CD4-positive, CD25-positive, alpha-beta regulatory T cell (primary cell): ENCODE measurements around the gene SYNJ1. TPM values are rescaled to one million over a fixed set of nuclear protein-coding genes. Genes with fewer than 3 reads are reported as not detected.

Experiments used
- ATAC-seq, 2 donors: fragments of 150-1000 bp; cut with Tn5 transposase; one replicate each; pipeline ENCODE4 v1.10.0; 2021; ENCODE audit warnings: low read depth in 2 of 2, moderate number of reproducible peaks in 2 of 2, moderate library complexity in 1 of 2
- DNase-seq, 3 donors: peaks; one replicate each; pipeline versions ENCODE4 v3.0.0 to v3.0.0-alpha.2; 2012 to 2022; ENCODE audit warnings: mixed read lengths in 1 of 3
- H3K27ac ChIP-seq: one replicate; pipeline ENCODE4 v1.7.0; 2013; ENCODE audit warnings: mild to moderate bottlenecking, low read length; ENCODE audit not compliant: insufficient read depth, poor library complexity, severe bottlenecking
- H3K27me3 ChIP-seq: one replicate; pipeline ENCODE4 v1.7.0; 2013; ENCODE audit warnings: low read length; ENCODE audit not compliant: control insufficient read depth, insufficient read depth
- H3K36me3 ChIP-seq: one replicate; pipeline ENCODE4 v1.7.0; 2013; ENCODE audit warnings: mild to moderate bottlenecking, low read length, moderate library complexity; ENCODE audit not compliant: control insufficient read depth, insufficient read depth
- H3K4me1 ChIP-seq: 2 replicates; pipeline ENCODE4 v1.7.0; 2013; ENCODE audit warnings: mild to moderate bottlenecking, low read length; ENCODE audit not compliant: insufficient read depth, control insufficient read depth, poor library complexity, severe bottlenecking
- H3K4me3 ChIP-seq: one replicate; pipeline ENCODE4 v1.7.0; 2013; ENCODE audit warnings: low read depth, mild to moderate bottlenecking, low read length, moderate library complexity
- H3K9me3 ChIP-seq, 2 experiments: 1 replicate in 1 of 2; 2 replicates in 1 of 2; pipeline ENCODE4 v1.7.0; 2013; ENCODE audit warnings: low read length in 2 of 2, mild to moderate bottlenecking in 1 of 2, moderate library complexity in 1 of 2; ENCODE audit not compliant: control insufficient read depth in 2 of 2
- H3K27ac Mint-ChIP-seq, 3 donors: one replicate each; pipeline ENCODE4 v1.8.0; 2020 to 2022; ENCODE audit warnings: mild to moderate bottlenecking in 3 of 3, mixed read lengths in 3 of 3, moderate library complexity in 2 of 3
- H3K27me3 Mint-ChIP-seq: one replicate; pipeline ENCODE4 v1.8.0; 2022; ENCODE audit warnings: mild to moderate bottlenecking, mixed read lengths
- H3K36me3 Mint-ChIP-seq: one replicate; pipeline ENCODE4 v1.8.0; 2020; ENCODE audit warnings: mixed read lengths
- H3K4me1 Mint-ChIP-seq, 4 donors: one replicate each; pipeline ENCODE4 v1.8.0; 2020 to 2022; ENCODE audit warnings: mixed read lengths in 4 of 4, mild to moderate bottlenecking in 1 of 4
- H3K4me3 Mint-ChIP-seq, 4 donors: one replicate each; pipeline ENCODE4 v1.8.0; 2020 to 2022; ENCODE audit warnings: mild to moderate bottlenecking in 4 of 4, mixed read lengths in 4 of 4, moderate library complexity in 3 of 4
- H3K9me3 Mint-ChIP-seq, 7 donors: one replicate each; pipeline ENCODE4 v1.8.0; 2020 to 2022; ENCODE audit warnings: mixed read lengths in 7 of 7, mild to moderate bottlenecking in 3 of 7, moderate library complexity in 2 of 7
- polyA plus RNA-seq, 4 donors: library from polyadenylated mRNA; unstranded; fragments of 300-500 nt; fragmentation: Illumina TruSeq; gene quantifications; one replicate each; pipeline ENCODE4 v1.2.3, GENCODE V29; 2021
- total RNA-seq: library from RNA; stranded (reverse); gene quantifications from one replicate; pipeline ENCODE4 v1.2.3, GENCODE V29; 2022

Gene SYNJ1
- total and polyA plus RNA-seq, 5 donors from 2014 or later, result 4.4 to 25.6 (median 6.4) TPM

DNA sequence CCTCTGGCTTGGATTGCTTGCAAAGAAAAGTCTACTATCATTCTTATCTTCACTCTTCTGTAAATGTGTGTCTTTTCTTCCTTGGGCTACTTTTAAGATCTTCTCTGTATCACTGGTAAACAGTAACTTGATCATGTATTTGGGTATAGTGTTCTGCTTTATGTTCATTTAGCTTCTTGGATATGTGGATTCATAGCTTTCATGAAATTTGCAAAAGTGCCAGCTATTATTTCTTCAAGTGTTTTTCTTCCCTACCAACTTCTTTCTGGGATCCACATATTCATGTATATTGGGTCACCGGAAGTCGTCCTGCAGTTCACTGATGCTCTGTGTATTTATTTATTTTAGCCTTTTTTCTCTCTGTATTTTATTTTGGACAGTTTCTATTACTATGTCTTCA, 11.3 kb downstream of the SYNJ1 start:
- H3K4me3 ChIP-seq, result no peak overlapping the region
- Mint-ChIP-seq H3K36me3 (peaks cover 43% of the 10 kb centered on the region), H3K27ac (peak overlapping the region in 1 of 3 donors; percentile 7), H3K9me3 (peaks cover 0 to 4% (median 0%) of the 10 kb centered on the region in 7 donors), H3K27me3 (no peaks in the 10 kb centered on the region), H3K4me1 (peaks cover 29 to 51% (median 37%) of the 10 kb centered on the region in 4 donors), H3K4me3 (peak overlapping the region in 1 of 4 donors; percentile 2)
- H3K4me1 ChIP-seq, result peaks cover 11% of the 10 kb centered on the region
- no peak for DNase-seq
- H3K27me3 ChIP-seq, result no peaks in the 10 kb centered on the region
- peaks cover 23% of the 10 kb centered on the region for H3K36me3 ChIP-seq
- H3K27ac ChIP-seq, result no peak overlapping the region
- no peak for ATAC-seq
- no peaks in the 10 kb centered on the region for H3K9me3 ChIP-seq

- ATAC-seq (no peak), DNase-seq (peak in 1 of 3 donors; percentile 12)
- H3K4me3 Mint-ChIP-seq, result no peak overlapping the region
- peaks cover 29 to 44% (median 33%) of the 10 kb centered on the region in 4 donors for H3K4me1 Mint-ChIP-seq
- H3K36me3 Mint-ChIP-seq, result peaks cover 28% of the 10 kb centered on the region
- no peak overlapping the region for H3K27ac Mint-ChIP-seq
- peaks cover 0 to 4% (median 0%) of the 10 kb centered on the region in 7 donors for H3K9me3 Mint-ChIP-seq
- Histone ChIP-seq H3K4me1 (peaks cover 11% of the 10 kb centered on the region), H3K36me3 (peaks cover 9% of the 10 kb centered on the region), H3K27ac (no peak overlapping the region), H3K4me3 (no peak overlapping the region), H3K9me3 (no peaks in the 10 kb centered on the region), H3K27me3 (no peaks in the 10 kb centered on the region)
- H3K27me3 Mint-ChIP-seq, result no peaks in the 10 kb centered on the region
These were observed 14.1 kb downstream of the SYNJ1 start for GRCh38 chr21:32713726-32714125.

GRCh38 chr21:32712641-32713040, 15.2 kb downstream of the SYNJ1 start:
- ATAC-seq, result no peak
- Histone ChIP-seq H3K27me3 (no peaks in the 10 kb centered on the region), H3K27ac (no peak overlapping the region), H3K36me3 (peaks cover 6% of the 10 kb centered on the region), H3K9me3 (no peaks in the 10 kb centered on the region), H3K4me1 (peaks cover 11% of the 10 kb centered on the region), H3K4me3 (no peak overlapping the region)
- H3K27ac Mint-ChIP-seq, result no peak overlapping the region
- H3K9me3 Mint-ChIP-seq, result peaks cover 0 to 4% (median 0%) of the 10 kb centered on the region in 7 donors
- H3K4me1 Mint-ChIP-seq, result peaks cover 29 to 40% (median 36%) of the 10 kb centered on the region in 4 donors
- DNase-seq, result no peak
- H3K36me3 Mint-ChIP-seq, result peaks cover 22% of the 10 kb centered on the region
- H3K4me3 Mint-ChIP-seq, result no peak overlapping the region
- H3K27me3 Mint-ChIP-seq, result no peaks in the 10 kb centered on the region

- H3K4me3 ChIP-seq, result peak overlapping the region; percentile 48
- Mint-ChIP-seq H3K27me3 (no peaks in the 10 kb centered on the region), H3K9me3 (peaks cover 0 to 3% (median 0%) of the 10 kb centered on the region in 7 donors), H3K36me3 (peaks cover 16% of the 10 kb centered on the region), H3K4me1 (peaks cover 32 to 45% (median 35%) of the 10 kb centered on the region in 4 donors), H3K27ac (peak overlapping the region in 1 of 3 donors; percentile 32), H3K4me3 (no peak overlapping the region)
- H3K27me3 ChIP-seq, result no peaks in the 10 kb centered on the region
- H3K27ac ChIP-seq, result no peak overlapping the region
- peak in 1 of 2 donors; percentile 67 for ATAC-seq
- DNase-seq, result peak in 2 of 3 donors; percentile 25 to 61
- H3K36me3 ChIP-seq, result peaks cover 2% of the 10 kb centered on the region
- H3K9me3 ChIP-seq, result no peaks in the 10 kb centered on the region
- H3K4me1 ChIP-seq, result peaks cover 11% of the 10 kb centered on the region
These were observed 15.8 kb downstream of the SYNJ1 start for GRCh38 chr21:32712043-32712442.

GRCh38 chr21:32710987-32711386, 16.8 kb downstream of the SYNJ1 start:
- ATAC-seq (no peak), DNase-seq (no peak)
- H3K27ac ChIP-seq, result no peak overlapping the region
- H3K4me1 ChIP-seq, result peaks cover 11% of the 10 kb centered on the region
- no peak overlapping the region for H3K4me3 ChIP-seq
- no peaks in the 10 kb centered on the region for H3K27me3 ChIP-seq
- Mint-ChIP-seq H3K27ac (no peak overlapping the region), H3K4me3 (no peak overlapping the region), H3K36me3 (peaks cover 13% of the 10 kb centered on the region), H3K4me1 (peaks cover 30 to 43% (median 36%) of the 10 kb centered on the region in 4 donors), H3K9me3 (peaks cover 0 to 3% (median 0%) of the 10 kb centered on the region in 7 donors), H3K27me3 (no peaks in the 10 kb centered on the region)
- H3K36me3 ChIP-seq, result no peaks in the 10 kb centered on the region
- H3K9me3 ChIP-seq, result no peaks in the 10 kb centered on the region

GRCh38 chr21:32710069-32710784, 17.6 kb downstream of the SYNJ1 start:
- peaks cover 11% of the 10 kb centered on the region for H3K4me1 ChIP-seq
- no peak for DNase-seq
- no peak overlapping the region for H3K4me3 Mint-ChIP-seq
- peaks cover 13% of the 10 kb centered on the region for H3K36me3 Mint-ChIP-seq
- no peaks in the 10 kb centered on the region for H3K27me3 ChIP-seq
- H3K9me3 ChIP-seq, result no peaks in the 10 kb centered on the region
- H3K4me1 Mint-ChIP-seq, result peaks cover 33 to 48% (median 39%) of the 10 kb centered on the region in 4 donors
- H3K27me3 Mint-ChIP-seq, result no peaks in the 10 kb centered on the region
- no peak overlapping the region for H3K27ac ChIP-seq
- H3K36me3 ChIP-seq, result no peaks in the 10 kb centered on the region
- no peak for ATAC-seq
- no peak overlapping the region for H3K27ac Mint-ChIP-seq
- peaks cover 0 to 3% (median 0%) of the 10 kb centered on the region in 7 donors for H3K9me3 Mint-ChIP-seq
- H3K4me3 ChIP-seq, result no peak overlapping the region

DNA sequence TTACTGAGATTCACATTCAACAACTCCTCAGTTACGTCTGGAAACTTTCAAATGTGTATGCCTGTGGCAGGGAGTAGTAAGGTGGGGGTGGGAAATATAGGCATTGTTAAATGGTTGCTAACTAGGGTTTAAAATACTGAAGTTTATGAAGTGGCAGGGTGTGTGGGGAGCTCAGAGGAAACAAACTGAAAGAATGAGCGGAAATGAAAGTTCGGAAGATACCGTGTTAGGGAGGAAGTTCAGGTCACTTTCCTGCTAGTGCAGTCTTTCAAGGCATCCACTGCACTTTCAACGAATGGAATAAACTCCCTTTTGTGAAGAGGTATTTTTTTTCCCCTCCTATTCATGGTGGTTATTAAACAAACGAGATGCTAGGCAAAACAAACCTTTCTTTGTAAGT, 19.7 kb downstream of the SYNJ1 start:
- peak overlapping the region in 2 of 4 donors; percentile 7 to 44 for H3K4me3 Mint-ChIP-seq
- Histone ChIP-seq H3K4me1 (peaks cover 15% of the 10 kb centered on the region), H3K27ac (no peak overlapping the region), H3K36me3 (no peaks in the 10 kb centered on the region), H3K9me3 (no peaks in the 10 kb centered on the region), H3K27me3 (no peaks in the 10 kb centered on the region), H3K4me3 (no peak overlapping the region)
- peak overlapping the region in 1 of 3 donors; percentile 74 for H3K27ac Mint-ChIP-seq
- peaks cover 31 to 52% (median 42%) of the 10 kb centered on the region in 4 donors for H3K4me1 Mint-ChIP-seq
- H3K27me3 Mint-ChIP-seq, result no peaks in the 10 kb centered on the region
- ATAC-seq (no peak), DNase-seq (no peak)
- H3K36me3 Mint-ChIP-seq, result peaks cover 10% of the 10 kb centered on the region
- H3K9me3 Mint-ChIP-seq, result peaks cover 0 to 1% (median 0%) of the 10 kb centered on the region in 7 donors
